ENCODE data around the gene FGF12.

The FGF12 gene

GRCh38 chr3:192260116-192261010 is 467.0 kb downstream of the FGF12 start:
- DNase-seq (ENCODE audit: low spot score): no peak

- no peak for DNase-seq (ENCODE audit: low spot score)
Observed at GRCh38 chr3:192259661-192260060, 467.7 kb downstream of the FGF12 start.

GRCh38 chr3:192258721-192259120 is 468.6 kb downstream of the FGF12 start:
- no peak for DNase-seq (ENCODE audit: low spot score)

- DNase-seq (ENCODE audit: low spot score): no peak
Observed at GRCh38 chr3:192255839-192256238, 471.5 kb downstream of the FGF12 start.

GRCh38 chr3:192253138-192253887 is 474.0 kb downstream of the FGF12 start:
- DNase-seq (ENCODE audit: low spot score): no peak

- no peak for DNase-seq (ENCODE audit: low spot score)
Observed at GRCh38 chr3:192249516-192249915, 477.8 kb downstream of the FGF12 start.

- DNase-seq (ENCODE audit: low spot score): no peak
Observed at GRCh38 chr3:192246847-192247559, 480.3 kb downstream of the FGF12 start.

- no peak for DNase-seq (ENCODE audit: low spot score)
Observed at GRCh38 chr3:192244591-192244990, 482.8 kb downstream of the FGF12 start.

- no peak for DNase-seq (ENCODE audit: low spot score)
Observed at GRCh38 chr3:192239956-192240355, 487.4 kb downstream of the FGF12 start.

- no peak for DNase-seq (ENCODE audit: low spot score)
Observed at GRCh38 chr3:192237992-192238608, 489.2 kb downstream of the FGF12 start.

GRCh38 chr3:192229866-192230265 is 497.5 kb downstream of the FGF12 start:
- DNase-seq (ENCODE audit: low spot score): no peak

- no peak for DNase-seq (ENCODE audit: low spot score)
Observed at GRCh38 chr3:192224634-192225155, 502.6 kb downstream of the FGF12 start.

- DNase-seq (ENCODE audit: low spot score): no peak
Observed at GRCh38 chr3:192223815-192224214, 503.5 kb downstream of the FGF12 start.

GRCh38 chr3:192220915-192221314 is 506.4 kb downstream of the FGF12 start:
- no peak for DNase-seq (ENCODE audit: low spot score)

- DNase-seq (ENCODE audit: low spot score): no peak
Observed at GRCh38 chr3:192219926-192220325, 507.4 kb downstream of the FGF12 start.

GRCh38 chr3:192216067-192216466 is 511.3 kb downstream of the FGF12 start:
- no peak for DNase-seq (ENCODE audit: low spot score)

- no peak for DNase-seq (ENCODE audit: low spot score)
Observed at GRCh38 chr3:192212979-192213378, 514.4 kb downstream of the FGF12 start.

- no peak for DNase-seq (ENCODE audit: low spot score)
Observed at GRCh38 chr3:192212335-192212734, 515.0 kb downstream of the FGF12 start.

GRCh38 chr3:192207651-192208050 is 519.7 kb downstream of the FGF12 start:
- no peak for DNase-seq (ENCODE audit: low spot score)

GRCh38 chr3:192207239-192207638 is 520.1 kb downstream of the FGF12 start:
- DNase-seq (ENCODE audit: low spot score): no peak

GRCh38 chr3:192194085-192194484 is 533.3 kb downstream of the FGF12 start:
- DNase-seq (ENCODE audit: low spot score): no peak

Measured in GM03348 (cell line).